Endometrium (tissue), 2 donors: Measurements from ENCODE around the gene MTUS2.

ENCODE experiments used
- FAIRE-seq: peaks from 2 replicates; lab custom pipeline; 2012; peaks lifted over from hg19 to GRCh38; lab: Jason Lieb, UNC
- donor health status: control.
- donor health status: control.

MTUS2 gene

GRCh38 chr13:29108068-29108786, 288.1 kb downstream of the MTUS2 start:
- FAIRE-seq: peak; percentile 89

- no peak for FAIRE-seq
Measured at GRCh38 chr13:29109987-29110386, 289.8 kb downstream of the MTUS2 start.

GRCh38 chr13:29111446-29111845, 291.3 kb downstream of the MTUS2 start:
- no peak for FAIRE-seq

GRCh38 chr13:29115842-29116241, 295.7 kb downstream of the MTUS2 start:
- FAIRE-seq: no peak

- no peak for FAIRE-seq
Measured at GRCh38 chr13:29117663-29118062, 297.5 kb downstream of the MTUS2 start.

- FAIRE-seq: no peak
Measured at GRCh38 chr13:29118471-29118870, 298.3 kb downstream of the MTUS2 start.

- FAIRE-seq: no peak
Measured at GRCh38 chr13:29125191-29125933, 305.2 kb downstream of the MTUS2 start.

- FAIRE-seq: no peak
Measured at GRCh38 chr13:29125934-29126424, 305.8 kb downstream of the MTUS2 start.

GRCh38 chr13:29129616-29130015, 309.5 kb downstream of the MTUS2 start:
- FAIRE-seq: no peak

GRCh38 chr13:29131159-29131558, 311.0 kb downstream of the MTUS2 start:
- no peak for FAIRE-seq

- no peak for FAIRE-seq
Measured at GRCh38 chr13:29131881-29132668, 311.9 kb downstream of the MTUS2 start.

- FAIRE-seq: no peak
Measured at GRCh38 chr13:29136341-29136740, 316.2 kb downstream of the MTUS2 start.

- no peak for FAIRE-seq
Measured at GRCh38 chr13:29137016-29137415, 316.9 kb downstream of the MTUS2 start.

GRCh38 chr13:29137995-29138394, 317.9 kb downstream of the MTUS2 start:
- FAIRE-seq: no peak

- FAIRE-seq: no peak
Measured at GRCh38 chr13:29140277-29140676, 320.1 kb downstream of the MTUS2 start.

GRCh38 chr13:29143847-29144246, 323.7 kb downstream of the MTUS2 start:
- FAIRE-seq: peak; percentile 83

- no peak for FAIRE-seq
Measured at GRCh38 chr13:29154390-29154789, 334.3 kb downstream of the MTUS2 start.

- no peak for FAIRE-seq
Measured at GRCh38 chr13:29156136-29156535, 336.0 kb downstream of the MTUS2 start.

- FAIRE-seq: no peak
Measured at GRCh38 chr13:29159871-29160270, 339.7 kb downstream of the MTUS2 start.

GRCh38 chr13:29160862-29161261, 340.7 kb downstream of the MTUS2 start:
- FAIRE-seq: no peak

- no peak for FAIRE-seq
Measured at GRCh38 chr13:29161676-29162075, 341.5 kb downstream of the MTUS2 start.

GRCh38 chr13:29162638-29163235, 342.6 kb downstream of the MTUS2 start:
- no peak for FAIRE-seq
